GM12875 (cell line): ENCODE data around the gene GLO1.

Source experiments
- H3K4me3 ChIP-seq: one replicate; pipeline ENCODE4 v1.5.1; 2011; ENCODE audit warnings: low read depth, low read length, control low read depth
- CTCF ChIP-seq: IDR thresholded peaks from 2 replicates; pipeline ENCODE4 v1.5.1; 2011; ENCODE audit warnings: low read depth, mild to moderate bottlenecking, control low read depth, inconsistent platforms, low read length, moderate library complexity, borderline replicate concordance; ENCODE audit not compliant: insufficient read depth

The GLO1 gene

GRCh38 chr6:38719358-38719757 is 16.4 kb upstream of the GLO1 start:
- no peak overlapping the region for H3K4me3 ChIP-seq
- TF ChIP-seq CTCF, result no peak

GRCh38 chr6:38716825-38717224 is 13.9 kb upstream of the GLO1 start:
- no peak for TF ChIP-seq CTCF
- no peak overlapping the region for H3K4me3 ChIP-seq

- no peak for TF ChIP-seq CTCF
- no peak within 1 kb of the TSS for H3K4me3 ChIP-seq
Observed at GRCh38 chr6:38715016-38715689, 12.2 kb upstream of the GLO1 start, which contains the start of gene DNAH8. Gene DNAH8, plus strand, starts transcription at chr6:38715311. Its CDS starts 7,499 bp downstream, at chr6:38722810.

GRCh38 chr6:38714239-38715015 is 11.5 kb upstream of the GLO1 start:
- no peak overlapping the region for H3K4me3 ChIP-seq
- TF ChIP-seq CTCF, result no peak

- no peak for TF ChIP-seq CTCF
- no peak overlapping the region for H3K4me3 ChIP-seq
Observed at GRCh38 chr6:38713812-38714211, 10.9 kb upstream of the GLO1 start.

GRCh38 chr6:38708496-38708895 is 5.6 kb upstream of the GLO1 start:
- H3K4me3 ChIP-seq, result no peak overlapping the region
- no peak for TF ChIP-seq CTCF

- no peak overlapping the region for H3K4me3 ChIP-seq
- no peak for TF ChIP-seq CTCF
Observed at GRCh38 chr6:38705924-38706323, 3.0 kb upstream of the GLO1 start.
